HG03196 (cell line): ENCODE measurements around the gene BACH2.

Experiments used
- ATAC-seq: cut with Tn5 transposase; IDR thresholded peaks from one replicate; pipeline ENCODE4 v1.9.1; 2021; ENCODE audit not compliant: unreplicated experiment

The BACH2 gene

GRCh38 chr6:89952686-89953085 is 344.0 kb downstream of the BACH2 start:
- no peak for ATAC-seq

GRCh38 chr6:89952105-89952671 is 344.5 kb downstream of the BACH2 start:
- ATAC-seq: no peak

- no peak for ATAC-seq
Measured at GRCh38 chr6:89951574-89952104, 345.0 kb downstream of the BACH2 start.

GRCh38 chr6:89950879-89951391 is 345.7 kb downstream of the BACH2 start:
- ATAC-seq: no peak

- ATAC-seq: no peak
Measured at GRCh38 chr6:89950446-89950845, 346.2 kb downstream of the BACH2 start.

- ATAC-seq: no peak
Measured at GRCh38 chr6:89948876-89949275, 347.8 kb downstream of the BACH2 start.

- ATAC-seq: no peak
Measured at GRCh38 chr6:89944826-89945407, 351.7 kb downstream of the BACH2 start.

- ATAC-seq: no peak
Measured at GRCh38 chr6:89944181-89944755, 352.4 kb downstream of the BACH2 start.

GRCh38 chr6:89942601-89943000 is 354.0 kb downstream of the BACH2 start:
- ATAC-seq: no peak

- ATAC-seq: no peak
Measured at GRCh38 chr6:89941763-89942497, 354.7 kb downstream of the BACH2 start.

GRCh38 chr6:89941031-89941762 is 355.4 kb downstream of the BACH2 start:
- ATAC-seq: no peak

GRCh38 chr6:89940225-89941027 is 356.2 kb downstream of the BACH2 start:
- no peak for ATAC-seq

GRCh38 chr6:89939144-89939543 is 357.5 kb downstream of the BACH2 start:
- ATAC-seq: no peak

GRCh38 chr6:89938014-89938413 is 358.6 kb downstream of the BACH2 start:
- ATAC-seq: no peak

GRCh38 chr6:89936177-89936576 is 360.5 kb downstream of the BACH2 start:
- no peak for ATAC-seq

GRCh38 chr6:89934685-89935366 is 361.8 kb downstream of the BACH2 start:
- no peak for ATAC-seq

GRCh38 chr6:89932245-89932802 is 364.3 kb downstream of the BACH2 start:
- no peak for ATAC-seq

- no peak for ATAC-seq
Measured at GRCh38 chr6:89930789-89931188, 365.9 kb downstream of the BACH2 start.

- no peak for ATAC-seq
Measured at GRCh38 chr6:89928604-89929003, 368.0 kb downstream of the BACH2 start.
